GF-D8 (cell line): ENCODE results near the gene RFLNA.
"Not testable (repeated sequence)": the region's sequence is repeated elsewhere in the genome, so short reads cannot be mapped to it uniquely, and the experiment has no call there.

Source experiments
- DNase-seq: peaks from one replicate; lab custom pipeline; 2025; lab: John Stamatoyannopoulos, UW

RFLNA gene

DNA sequence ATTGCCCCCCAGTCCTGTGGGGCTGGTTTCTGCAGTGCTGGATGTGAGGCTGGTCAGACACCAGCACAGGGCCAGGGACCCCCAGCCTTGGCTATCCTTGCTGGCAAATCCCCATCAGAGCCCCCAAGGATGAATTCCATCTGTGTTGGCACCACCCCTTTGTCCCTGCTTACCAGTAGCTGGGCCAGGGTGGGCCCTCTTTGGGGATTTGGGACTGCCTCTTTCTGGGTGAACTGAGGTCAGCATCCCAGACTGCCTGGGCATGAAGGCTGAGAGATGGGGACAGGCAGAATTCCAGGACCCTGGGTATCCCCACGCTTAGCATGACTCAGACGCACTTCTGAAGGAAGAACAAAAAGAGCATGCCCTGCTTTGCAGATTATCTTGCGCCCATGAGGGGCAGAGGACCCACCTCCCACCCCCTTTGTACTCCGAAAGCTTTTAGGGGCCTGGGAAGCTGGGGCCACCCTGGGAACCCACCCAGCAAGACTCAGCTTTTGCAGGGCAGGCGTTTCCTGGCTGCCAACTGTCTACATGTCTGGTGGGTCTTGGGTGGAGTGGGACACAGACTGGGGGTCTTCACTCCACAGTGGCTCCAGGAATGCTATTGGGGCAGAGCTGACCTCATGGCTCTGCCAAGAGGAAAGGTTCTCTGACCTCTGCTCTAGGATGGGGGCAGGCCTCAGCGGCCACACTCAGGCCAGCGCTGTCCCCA is 26.8 kb downstream of the RFLNA start:
- no peak for DNase-seq

DNA sequence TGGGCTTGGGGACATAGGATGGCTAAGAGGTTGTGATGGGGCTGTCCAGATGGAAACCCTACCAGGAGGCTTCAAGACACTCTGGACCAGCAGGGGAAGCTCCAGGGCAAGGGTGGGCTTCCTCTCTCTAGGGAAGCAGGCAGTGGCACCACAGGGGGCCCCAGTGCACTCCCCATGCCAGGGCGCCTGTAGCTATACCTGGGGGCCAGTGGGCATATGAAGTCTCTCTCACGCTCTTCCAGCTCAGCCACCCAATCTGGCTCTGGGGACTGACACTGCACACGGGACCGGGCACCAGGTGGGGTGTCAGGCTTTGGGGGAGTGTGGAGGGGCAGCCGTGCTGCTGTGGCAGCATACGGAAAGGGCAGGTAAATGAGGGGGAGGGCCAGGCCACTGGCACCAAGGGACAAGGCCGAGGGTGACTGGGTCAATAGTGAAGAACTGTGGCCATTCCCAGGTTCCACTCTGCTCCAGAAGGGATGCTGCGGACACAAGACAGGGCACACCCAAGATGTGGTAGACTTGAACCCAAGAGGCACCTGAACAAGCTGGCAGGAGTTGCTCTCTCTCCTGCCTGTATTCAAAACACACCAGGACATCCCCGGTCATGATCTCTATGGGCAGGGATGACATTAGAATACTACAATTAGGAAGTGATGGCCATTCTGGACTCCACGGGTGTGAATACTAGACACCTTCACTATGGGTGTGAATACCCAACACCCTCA is 27.5 kb downstream of the RFLNA start:
- DNase-seq: no peak

DNA sequence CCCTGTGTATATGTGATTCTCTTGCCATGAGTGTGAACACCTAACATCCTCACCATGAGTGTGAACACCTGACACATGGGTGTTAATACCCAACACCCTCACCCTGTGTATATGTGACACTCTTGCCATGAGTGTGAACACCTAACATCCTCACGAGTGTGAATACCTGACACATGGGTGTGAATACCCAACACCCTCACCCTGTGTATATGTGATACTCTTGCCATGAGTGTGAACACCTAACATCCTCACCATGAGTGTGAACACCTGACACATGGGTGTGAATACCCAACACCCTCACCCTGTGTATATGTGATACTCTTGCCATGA is 28.1 kb downstream of the RFLNA start:
- not testable (repeated sequence) for DNase-seq

DNA sequence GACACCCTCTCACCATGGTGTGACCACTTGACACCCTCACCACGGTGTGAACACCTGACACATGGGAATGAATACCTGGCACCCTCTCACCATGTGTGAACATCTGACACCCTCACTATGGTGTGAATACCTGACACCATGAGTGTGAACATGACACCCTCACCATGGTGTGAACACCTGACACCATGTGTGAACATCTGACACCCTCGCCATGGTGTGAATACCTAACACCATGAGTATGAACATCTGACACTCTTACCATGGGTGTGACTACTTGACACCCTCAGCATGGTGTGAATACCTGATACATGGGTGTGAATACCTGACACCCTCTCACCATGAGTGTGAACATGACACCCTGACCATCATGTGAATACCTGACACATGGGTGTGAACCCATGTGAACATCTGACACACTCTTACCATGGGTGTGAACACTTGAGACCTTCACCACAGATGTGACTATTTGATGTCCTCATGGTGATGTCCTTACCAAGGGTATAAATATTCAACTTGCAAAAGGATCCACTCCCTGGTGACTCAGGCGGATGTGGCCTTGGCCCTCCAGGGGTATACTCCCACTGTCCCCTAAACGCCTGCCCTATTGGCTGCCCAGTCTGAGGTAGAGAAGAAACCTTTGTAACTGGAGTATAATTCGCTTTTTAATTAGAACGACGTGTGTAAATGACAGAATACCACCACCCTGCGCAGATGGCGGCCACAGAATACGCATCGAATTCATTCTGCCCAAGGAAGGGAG is 29.1 kb downstream of the RFLNA start:
- no peak for DNase-seq

DNA sequence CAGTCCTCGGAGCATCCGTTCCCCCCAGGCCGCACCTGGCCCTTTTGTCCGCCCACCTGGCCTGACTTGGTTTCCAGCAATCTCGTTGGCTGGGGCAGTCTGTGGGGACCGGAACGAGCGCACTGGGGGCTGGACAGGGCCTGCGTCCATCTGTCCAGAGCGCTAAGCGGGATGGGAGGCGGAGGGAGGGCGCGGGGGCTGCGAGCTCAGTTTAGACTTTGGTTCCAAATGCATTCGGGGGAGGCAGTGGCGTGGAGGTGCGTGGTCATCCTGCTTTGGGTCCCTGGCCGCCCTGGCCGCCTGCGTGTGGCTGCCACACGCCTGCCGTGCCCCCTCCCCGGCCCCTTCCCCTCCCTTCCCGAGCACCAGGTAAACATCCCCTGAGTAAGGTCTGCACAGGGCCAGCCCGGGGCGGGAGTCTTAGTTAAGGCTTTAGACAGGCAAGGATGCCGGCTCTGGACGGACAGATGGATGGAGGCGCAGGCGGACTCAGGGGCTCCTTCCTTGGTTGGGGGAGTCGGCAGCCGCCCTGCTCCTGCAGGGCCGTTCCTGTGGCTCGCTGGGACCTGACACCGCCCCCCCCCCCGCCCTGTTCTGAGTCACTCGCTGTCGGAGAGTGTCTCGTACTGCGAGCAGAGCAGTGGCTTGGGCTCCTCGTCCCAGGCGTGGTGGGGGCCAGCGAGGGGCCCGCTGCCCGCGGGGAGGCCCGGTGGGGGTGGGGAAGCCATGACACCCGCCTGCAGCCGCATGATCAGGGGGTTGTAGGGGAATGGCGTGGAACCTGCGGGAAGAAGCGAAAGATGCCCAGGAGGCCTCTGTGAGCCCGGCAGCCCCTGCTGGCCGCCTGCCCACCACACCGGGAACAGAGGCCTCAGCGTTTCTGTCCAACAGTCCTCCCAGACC is 30.2 kb downstream of the RFLNA start:
- DNase-seq: no peak

DNA sequence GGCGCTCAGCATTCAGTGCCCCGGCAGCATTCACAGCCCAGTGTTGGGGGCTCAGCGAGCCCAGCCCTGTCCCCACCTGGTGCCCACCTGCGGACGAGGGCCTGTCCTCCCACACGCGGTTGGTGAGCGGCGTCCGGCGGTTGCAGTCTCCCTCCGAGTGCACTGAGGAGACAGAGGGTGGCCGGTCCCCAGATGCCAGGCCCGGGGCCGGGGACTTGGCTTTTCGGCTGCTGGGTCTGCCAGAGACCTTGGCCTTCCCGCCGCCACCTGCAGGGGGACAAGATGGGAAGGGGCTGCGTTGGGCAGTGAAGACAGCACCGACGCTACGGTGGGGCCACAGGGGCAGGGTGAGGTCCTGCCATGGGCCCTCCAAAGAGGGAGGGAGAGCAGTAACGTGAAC is 31.2 kb downstream of the RFLNA start:
- no peak for DNase-seq

DNA sequence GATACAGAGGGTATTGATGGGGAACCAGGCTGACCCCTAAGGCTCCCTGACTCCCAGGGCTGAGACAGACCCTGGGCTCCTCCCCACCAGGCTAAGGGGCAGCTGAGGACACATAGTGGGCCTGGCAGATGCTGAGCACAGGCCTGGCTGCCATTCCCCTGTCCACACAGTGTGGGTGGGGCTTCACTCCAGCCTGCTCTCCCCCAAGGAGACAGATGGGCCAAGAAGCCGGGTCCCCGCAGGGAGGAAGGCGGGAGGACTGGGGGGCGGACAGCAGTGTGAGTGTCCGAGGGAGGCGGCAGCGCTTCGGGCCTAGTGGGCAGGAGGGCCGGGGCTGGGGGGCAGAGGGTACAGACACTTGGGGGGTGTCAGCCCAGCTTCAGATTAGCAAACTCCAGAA is 32.0 kb downstream of the RFLNA start:
- DNase-seq: no peak

DNA sequence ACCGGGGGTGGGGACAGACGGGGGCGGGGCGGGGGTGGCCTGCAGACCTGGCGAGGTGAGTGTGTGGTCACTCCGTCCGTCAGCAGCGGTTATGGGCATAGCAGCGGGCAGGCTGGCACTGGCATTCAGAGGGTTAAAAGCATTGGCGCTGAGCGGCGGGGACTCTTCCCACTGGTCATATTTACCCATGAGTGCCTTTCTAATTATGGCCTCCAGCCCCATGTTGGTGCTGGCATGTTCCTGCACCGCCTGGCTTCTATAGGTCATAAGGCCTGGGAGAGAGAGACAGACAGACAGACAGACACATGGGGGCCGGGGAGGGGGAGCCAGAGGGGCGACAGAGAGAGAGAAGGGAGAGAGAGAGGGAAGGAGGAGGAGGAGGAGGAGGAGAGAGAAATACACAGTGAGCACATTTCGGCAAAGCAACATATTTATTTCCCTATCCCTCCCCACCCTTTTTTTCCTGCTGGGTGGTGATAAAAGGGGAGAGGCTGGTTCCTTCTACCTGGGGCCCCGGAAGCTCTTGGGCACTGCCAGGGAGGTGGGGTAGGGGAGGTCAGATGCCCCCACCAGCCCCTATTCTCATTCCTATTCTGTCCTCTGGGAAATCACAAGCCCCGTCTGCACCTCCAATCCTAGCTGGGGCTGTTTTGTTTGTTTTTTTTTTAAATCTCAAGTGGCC is 32.6 kb downstream of the RFLNA start:
- DNase-seq: no peak

DNA sequence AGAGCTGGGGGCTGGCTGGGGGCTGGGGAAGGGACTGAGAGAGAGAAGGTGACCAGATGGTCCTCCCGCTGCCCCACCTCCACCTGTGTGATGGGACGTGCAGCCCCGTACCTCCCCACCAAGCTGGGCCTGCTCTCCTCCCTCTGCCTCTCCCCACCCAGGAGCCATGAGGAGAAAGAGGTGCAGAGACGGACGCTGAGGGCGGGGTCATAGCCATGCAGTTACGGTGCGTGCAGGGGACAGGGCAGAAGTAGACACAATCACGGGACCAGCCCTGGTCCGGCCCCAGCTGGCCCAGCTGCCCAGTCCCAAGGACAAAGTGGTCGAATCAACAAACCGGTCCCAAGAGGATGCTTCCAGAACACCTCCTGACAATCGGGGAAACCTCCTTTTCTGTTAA is 33.2 kb downstream of the RFLNA start:
- DNase-seq: no peak

DNA sequence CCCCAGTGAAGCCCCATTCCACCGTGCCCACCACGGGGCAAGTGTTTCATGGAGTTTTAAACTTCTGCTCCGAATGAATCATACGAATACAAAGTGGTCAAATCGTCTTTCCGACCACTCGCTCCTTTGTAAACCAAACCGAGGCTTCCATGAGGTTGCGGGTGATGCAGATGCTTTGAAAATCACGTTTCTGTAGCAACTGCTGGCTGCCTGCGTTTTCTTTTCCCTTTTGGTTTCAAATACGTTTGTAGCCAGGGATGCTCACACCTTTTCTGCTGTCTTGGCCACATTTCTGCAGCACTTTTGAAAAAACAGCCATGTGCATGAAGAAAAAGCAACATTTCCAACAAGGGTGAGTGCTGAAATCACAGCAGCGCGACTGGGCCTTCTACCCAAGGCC is 33.7 kb downstream of the RFLNA start:
- no peak for DNase-seq

DNA sequence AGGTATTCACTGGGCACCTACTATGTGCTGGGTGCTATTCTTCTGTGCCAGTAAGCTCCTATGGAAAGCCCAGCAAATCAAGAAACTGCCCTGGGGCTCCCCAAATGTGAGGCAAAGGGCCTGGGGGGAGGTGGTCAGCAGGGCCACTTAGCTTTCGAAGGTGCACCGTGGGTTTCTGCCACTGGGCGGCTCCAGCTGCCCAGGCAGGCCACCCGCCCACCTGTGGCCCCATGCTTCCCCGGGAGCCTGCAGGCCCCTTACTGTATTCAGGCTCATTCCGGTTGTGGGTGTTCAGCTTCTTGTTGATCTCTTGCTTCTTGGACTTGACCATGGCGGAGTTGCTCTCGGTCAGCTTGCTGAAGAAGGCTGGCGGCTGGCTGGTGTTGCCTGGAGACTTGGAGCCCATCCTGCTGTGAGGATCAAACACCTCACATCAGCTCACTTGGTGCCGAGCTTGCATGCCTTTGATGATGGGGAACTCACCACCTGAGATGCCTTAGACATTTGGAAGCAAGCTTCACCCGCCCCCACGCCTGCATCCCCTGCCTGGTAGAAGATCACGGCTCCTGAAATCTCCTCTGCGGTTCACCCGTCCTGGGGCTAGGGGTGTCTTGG is 37.3 kb downstream of the RFLNA start:
- DNase-seq: no peak

DNA sequence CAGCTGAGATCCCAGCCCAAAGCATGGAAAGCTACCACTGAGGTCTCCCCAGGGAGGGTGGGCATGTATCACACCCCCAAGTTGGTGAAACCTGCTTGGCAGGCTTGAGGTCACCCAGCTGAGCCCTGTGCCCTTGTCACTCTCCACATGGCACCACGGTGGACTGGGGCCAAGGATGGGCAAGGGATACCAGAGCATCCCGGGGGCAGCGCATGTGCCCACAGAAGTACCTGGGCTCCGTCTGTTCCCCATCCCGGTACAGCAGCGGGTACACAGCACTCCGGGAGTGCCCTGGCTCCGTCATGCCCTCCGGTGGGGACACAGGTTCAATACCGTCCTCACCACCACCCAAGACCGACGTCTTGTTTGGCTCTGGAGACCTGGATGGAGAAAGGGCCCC is 38.0 kb downstream of the RFLNA start:
- no peak for DNase-seq

DNA sequence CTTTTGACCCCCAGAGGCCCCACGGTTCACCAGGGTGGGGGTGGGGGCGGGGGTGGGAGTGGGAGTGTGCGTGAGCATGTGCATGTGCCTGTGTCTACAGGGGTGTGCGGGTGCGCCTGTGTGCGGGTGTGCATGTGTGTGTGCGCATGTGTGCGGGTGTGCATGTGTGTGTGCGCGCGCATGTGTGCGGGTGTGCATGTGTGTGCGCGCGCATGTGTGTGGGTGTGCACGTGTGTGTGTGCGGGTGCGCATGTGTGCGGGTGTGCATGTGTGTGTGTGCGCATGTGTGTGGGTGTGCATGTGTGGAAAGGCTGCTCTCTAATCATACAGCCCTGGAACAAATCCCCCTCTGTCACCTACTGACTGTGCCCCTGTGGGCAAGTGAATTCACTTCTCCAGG is 38.8 kb downstream of the RFLNA start:
- DNase-seq: no peak

DNA sequence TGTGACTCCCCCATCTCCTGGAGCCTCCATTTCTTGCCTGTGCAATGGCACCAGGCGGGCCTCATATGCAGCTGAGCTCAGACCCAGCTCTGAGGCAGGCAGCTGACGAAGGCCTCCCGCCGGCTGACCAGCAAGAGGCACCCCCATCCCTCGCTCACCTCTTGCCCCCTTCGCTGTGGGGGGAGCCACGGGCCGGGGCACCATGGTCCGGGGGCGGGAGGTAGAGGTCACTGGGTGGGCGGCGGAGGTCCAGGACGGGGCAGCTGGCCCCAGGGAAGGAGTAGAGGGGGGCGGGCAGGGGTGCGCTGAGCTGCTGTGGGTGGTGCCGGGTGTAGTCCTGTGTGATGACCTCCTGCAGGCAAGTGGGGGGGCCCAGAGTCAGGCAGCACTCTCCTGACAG is 39.4 kb downstream of the RFLNA start:
- no peak for DNase-seq

DNA sequence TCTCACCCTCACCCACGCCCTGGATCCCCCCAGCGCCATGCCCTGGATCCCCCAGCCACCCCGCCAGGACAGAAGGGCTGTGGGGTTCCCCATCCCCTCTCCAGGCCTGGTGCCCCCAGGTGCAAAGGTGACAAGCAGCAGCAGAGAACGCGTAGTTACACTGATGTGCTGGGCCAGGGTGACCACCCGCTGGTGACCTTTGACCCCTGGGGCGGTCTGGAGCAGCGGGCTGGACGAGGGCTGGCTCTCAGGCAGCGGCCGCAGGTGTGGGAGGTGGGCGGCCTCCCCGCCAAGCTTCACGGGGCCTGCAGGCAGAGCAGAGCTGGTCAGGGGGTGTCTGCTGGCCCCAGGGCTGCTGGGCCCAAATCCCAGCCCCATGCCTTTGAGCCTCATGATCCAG is 40.1 kb downstream of the RFLNA start:
- no peak for DNase-seq

DNA sequence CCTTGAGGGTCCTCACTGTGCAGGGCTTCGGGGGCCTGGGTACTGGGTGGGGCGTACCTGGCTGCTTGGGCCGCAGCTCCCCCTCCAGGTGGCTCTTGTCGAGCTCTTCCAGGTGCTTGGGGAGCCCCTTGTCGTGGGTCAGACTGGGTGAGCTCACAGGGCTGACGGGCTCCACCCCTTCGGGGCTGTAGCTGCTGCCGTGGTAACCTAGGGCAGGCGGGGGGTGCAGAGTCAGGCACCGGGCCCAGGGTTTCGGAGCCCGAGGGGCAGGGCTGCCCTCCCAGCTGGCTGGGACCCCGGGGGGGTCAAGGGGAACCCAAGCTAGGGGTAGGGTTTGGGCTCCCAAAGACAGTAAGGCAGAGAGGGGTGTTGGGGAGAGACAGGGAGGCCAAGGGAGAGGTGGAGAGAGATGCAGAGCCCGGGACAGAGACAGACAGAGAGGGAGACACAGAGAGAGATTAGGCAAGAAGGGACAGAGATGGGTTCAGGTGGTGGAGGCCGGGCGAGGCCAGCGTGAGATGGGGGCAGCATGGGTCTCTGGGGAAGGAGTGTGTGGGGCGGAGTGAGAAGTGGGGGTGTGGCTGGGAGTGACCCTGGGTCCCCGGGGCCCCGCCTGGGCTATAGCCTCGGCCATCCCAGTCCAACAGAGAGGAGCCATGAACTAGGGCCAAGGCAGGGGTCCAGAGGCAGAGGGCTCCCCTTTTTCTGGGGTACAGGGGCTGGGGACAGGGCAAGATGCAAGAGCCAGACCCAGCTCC is 40.7 kb downstream of the RFLNA start:
- no peak for DNase-seq

DNA sequence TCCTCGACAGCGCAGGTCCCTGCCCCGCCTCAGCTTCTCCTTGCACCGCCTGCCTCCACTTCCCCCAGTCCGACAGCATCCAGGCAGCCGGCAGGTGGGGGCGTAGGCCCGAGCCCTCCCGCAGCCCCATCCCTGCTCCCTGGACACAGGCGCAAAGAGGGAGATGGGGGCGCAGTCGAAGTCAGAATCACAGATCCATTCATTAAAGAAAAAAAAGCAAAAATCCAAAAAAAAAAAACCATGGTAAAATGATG is 41.2 kb downstream of the RFLNA start:
- DNase-seq: no peak

DNA sequence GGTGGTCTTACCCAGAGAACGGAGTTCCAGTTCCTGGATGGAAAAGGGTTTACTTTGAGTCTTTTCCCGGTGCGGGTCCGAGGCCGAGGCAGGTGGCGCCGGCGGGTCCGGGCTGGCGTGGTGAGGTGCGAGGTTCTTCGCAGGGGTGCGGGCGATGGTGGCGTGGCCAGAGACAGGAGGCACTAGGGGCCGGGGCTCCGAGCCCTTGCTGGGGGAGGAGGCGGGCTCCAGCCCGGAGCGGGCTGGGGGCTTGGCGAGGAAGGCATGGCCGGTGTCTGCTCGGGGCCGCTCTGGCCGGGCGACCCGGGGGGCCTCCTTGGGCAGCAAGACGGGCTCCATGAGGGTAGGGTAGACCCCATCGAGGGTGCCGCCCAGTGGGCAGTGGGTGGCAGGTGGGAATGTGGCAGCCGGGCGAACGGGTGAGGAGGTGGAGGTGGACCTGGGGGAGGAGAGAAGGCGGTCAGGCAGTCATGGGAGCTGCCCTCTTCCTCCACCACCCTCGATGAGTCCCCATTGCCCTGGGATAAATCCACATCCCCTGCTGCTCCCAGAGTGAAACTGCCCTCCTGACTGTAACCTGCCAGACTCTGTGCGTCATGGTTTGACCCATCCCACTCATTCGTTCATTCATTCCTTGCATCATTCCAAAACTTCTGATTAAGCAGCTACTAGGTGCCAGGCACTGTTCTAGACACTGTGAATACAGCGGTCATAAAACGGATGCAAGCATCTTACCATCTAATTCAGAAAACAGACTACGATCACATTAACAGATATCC is 42.0 kb downstream of the RFLNA start:
- DNase-seq: no peak

DNA sequence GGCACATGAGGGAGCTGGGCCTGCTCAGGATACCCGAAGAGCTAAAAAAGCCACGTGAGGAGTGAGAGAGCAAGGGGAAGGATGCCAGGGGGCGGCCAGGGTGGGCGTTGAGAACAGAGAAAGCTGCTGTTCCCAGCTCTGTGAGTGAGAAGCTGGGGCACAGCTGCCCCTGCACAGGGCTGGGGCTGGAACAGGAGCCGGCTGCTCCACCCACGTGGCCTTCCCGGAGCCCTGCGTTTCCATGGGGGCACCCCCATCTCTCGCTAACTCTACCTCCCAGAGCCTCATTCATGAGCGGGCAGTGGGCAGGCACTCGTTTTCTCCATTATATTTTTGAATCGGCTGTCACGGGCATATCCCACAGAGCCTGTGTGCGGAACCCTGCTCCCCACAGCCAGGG is 42.7 kb downstream of the RFLNA start:
- no peak for DNase-seq

DNA sequence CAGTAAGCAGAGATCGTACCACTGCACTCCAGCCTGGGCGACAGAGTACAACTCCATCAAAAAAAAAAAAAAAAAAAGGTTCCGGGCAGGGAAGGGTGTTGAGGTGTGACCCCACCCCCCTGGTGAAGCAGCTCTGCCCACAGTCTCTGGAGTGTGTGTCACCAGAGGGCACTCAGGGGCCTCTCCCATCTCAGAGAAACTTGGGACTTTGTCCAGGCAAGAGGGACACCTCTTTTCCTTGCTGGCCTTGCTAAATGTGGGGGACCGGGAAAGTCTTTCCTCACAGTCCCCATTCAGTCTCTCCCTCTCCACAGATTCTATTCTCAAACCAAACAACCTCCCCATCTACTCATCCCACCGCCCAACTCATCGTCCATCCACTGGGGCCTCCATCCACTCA is 43.6 kb downstream of the RFLNA start:
- no peak for DNase-seq
